ENCODE results near the gene MCOLN1.

- TF ChIP-seq EP300 (IDR thresholded peaks at IDR 0.05) (no peak), POLR2A (IDR thresholded peaks at IDR 0.05) (no peak), CTCF (IDR thresholded peaks at IDR 0.05) (no peak)
Measured at GRCh38 chr19:7579182-7579581, 56.8 kb downstream of the MCOLN1 start.

Measured in ovary (tissue), 3 donors.